ENCODE data around the gene PLCD3. TPM values are rescaled to one million over a fixed set of nuclear protein-coding genes. Genes with fewer than 3 reads are reported as not detected.

The PLCD3 gene
- total RNA-seq, 1 donor from 2014 or later = 1.4 TPM

- DNase-seq = no peak
- no peak overlapping the region for H3K4me3 Mint-ChIP-seq
- intact Hi-C loops (cut with micrococcal nuclease) = no loop called here
- no peak for ATAC-seq (ENCODE audit: low read depth)
- ChIA-PET CTCF (interaction anchor here (0.9 to 1.5 kb wide), 3 partner anchors 17 to 34 kb away, joined by 3 to 4 read pairs (median 4); partner anchors contain the start of gene ACBD4), POLR2A (no interaction called here)
- H3K9me3 Mint-ChIP-seq = no peaks in the 10 kb centered on the region
- H3K36me3 Mint-ChIP-seq (ENCODE audit: low read depth) = no peaks in the 10 kb centered on the region
- H3K27me3 Mint-ChIP-seq = no peaks in the 10 kb centered on the region
- peaks cover 13% of the 10 kb centered on the region for H3K4me1 Mint-ChIP-seq
- H3K27ac Mint-ChIP-seq = no peak overlapping the region
- no peak for TF ChIP-seq CTCF (IDR thresholded peaks at IDR 0.05)
Observed at GRCh38 chr17:45168991-45169752, 36.9 kb upstream of the PLCD3 start.

- Mint-ChIP-seq H3K4me1 (peaks cover 18% of the 10 kb centered on the region), H3K4me3 (no peak overlapping the region), H3K27ac (no peak overlapping the region), H3K36me3 (ENCODE audit: low read depth) (peaks cover 8% of the 10 kb centered on the region), H3K27me3 (no peaks in the 10 kb centered on the region), H3K9me3 (no peaks in the 10 kb centered on the region)
- TF ChIP-seq CTCF (IDR thresholded peaks at IDR 0.05) = no peak
- POLR2A ChIA-PET = interaction anchor here (0.8 to 7.6 kb wide), 2 partner anchors 9 to 15 kb away, joined by 3 to 703 read pairs; partner anchors contain the start of gene HEXIM1
- ATAC-seq (ENCODE audit: low read depth) (no peak), DNase-seq (no peak)
- intact Hi-C loops (cut with micrococcal nuclease) = loop anchor here (5.0 kb wide), 2 partner anchors 82 to 152 kb away; partner anchors contain the start of gene MAP3K14
- CTCF ChIA-PET = interaction anchor here (1.7 to 7.0 kb wide), 2 partner anchors 29 to 33 kb away, joined by 5 to 55 read pairs; partner anchors contain the start of gene ACBD4
Observed at GRCh38 chr17:45164734-45165269, 32.5 kb upstream of the PLCD3 start.

GRCh38 chr17:45162025-45162687 is 29.8 kb upstream of the PLCD3 start:
- CTCF ChIA-PET = interaction anchor here (1.1 to 7.0 kb wide), 5 partner anchors 12 to 36 kb away, joined by 3 to 86 read pairs (median 18); partner anchors contain the start of genes ACBD4 and HEXIM1
- POLR2A ChIA-PET = interaction anchor here (0.6 to 7.6 kb wide), 16 partner anchors 10 to 1794 kb away, joined by 3 to 703 read pairs (median 14); partner anchors contain the start of genes ACBD4, EFTUD2, FMNL1 and HEXIM1
- no peak for TF ChIP-seq CTCF (IDR thresholded peaks at IDR 0.05)
- no peak for DNase-seq
- ATAC-seq (ENCODE audit: low read depth) = no peak
- Mint-ChIP-seq H3K27me3 (no peaks in the 10 kb centered on the region), H3K4me1 (peaks cover 35% of the 10 kb centered on the region), H3K36me3 (ENCODE audit: low read depth) (peaks cover 20% of the 10 kb centered on the region), H3K27ac (peak overlapping the region; percentile 99), H3K9me3 (no peaks in the 10 kb centered on the region), H3K4me3 (peak overlapping the region; percentile 99)
- intact Hi-C loops (cut with micrococcal nuclease) = loop anchor here (5.0 kb wide), 2 partner anchors 85 to 155 kb away; partner anchors contain the start of gene MAP3K14

GRCh38 chr17:45161288-45162024 is 29.1 kb upstream of the PLCD3 start, which contains the start of gene HEXIM2:
HEXIM2 (plus strand) TSS chr17:45161875; CDS start chr17:45162794, 919 bp downstream.
- intact Hi-C loops (cut with micrococcal nuclease) = loop anchor here (1.0 to 5.0 kb wide), 6 partner anchors 11 to 156 kb away; partner anchors contain the start of genes ACBD4, HEXIM1, MAP3K14 and NMT1
- Mint-ChIP-seq H3K4me1 (peaks cover 40% of the 10 kb centered on the region), H3K9me3 (no peaks in the 10 kb centered on the region), H3K27ac (peak within 1 kb of the TSS; percentile 99), H3K4me3 (peak within 1 kb of the TSS; percentile 99), H3K36me3 (ENCODE audit: low read depth) (peaks cover 25% of the 10 kb centered on the region), H3K27me3 (no peaks in the 10 kb centered on the region)
- DNase-seq (peak; percentile 98), ATAC-seq (ENCODE audit: low read depth) (peak; percentile 93)
- ChIA-PET CTCF (interaction anchor here (0.7 to 7.0 kb wide), 7 partner anchors 11 to 1032 kb away, joined by 3 to 86 read pairs (median 5); partner anchors contain the start of genes ACBD4, HEXIM1 and KANSL1), POLR2A (interaction anchor here (0.6 to 7.6 kb wide), 30 partner anchors 11 to 1793 kb away, joined by 3 to 703 read pairs (median 4); partner anchors contain the start of genes ACBD4, EFTUD2, FMNL1 and HEXIM1)
- TF ChIP-seq CTCF (IDR thresholded peaks at IDR 0.05) = no peak
